ENCODE results near the gene ZSWIM6. TPM values are rescaled to one million over a fixed set of nuclear protein-coding genes. Genes with fewer than 3 reads are reported as not detected.

The ZSWIM6 gene
- total RNA-seq, 1 donor from 2014 or later: 40.1 TPM

DNA sequence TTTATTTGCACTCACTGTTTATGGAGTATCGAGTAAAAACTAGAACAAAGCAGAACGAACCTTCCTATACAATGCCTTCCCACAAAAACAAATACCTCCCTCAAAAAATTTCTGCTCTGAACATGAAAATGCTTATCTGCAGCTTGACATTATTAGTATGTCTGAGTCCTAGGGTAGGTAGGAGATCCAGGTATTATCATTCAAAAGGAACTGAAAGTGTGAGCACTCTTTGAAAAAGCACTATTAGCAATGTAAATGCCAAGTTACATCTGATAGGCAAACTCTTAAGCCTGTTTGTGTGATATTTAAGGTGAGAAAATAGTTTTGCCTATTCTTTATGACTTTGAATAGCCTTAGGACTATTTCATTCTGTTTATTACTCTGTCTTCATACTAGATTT is 47.6 kb downstream of the ZSWIM6 start:
- peaks cover 71% of the 10 kb centered on the region for H4K20me1 ChIP-seq (ENCODE audit: insufficient read depth, low read length)
- FAIRE-seq (no peak), DNase-seq (ENCODE audit: low read depth) (no peak)
- H3K4me1 Mint-ChIP-seq (ENCODE audit: low read depth, unreplicated experiment): peaks cover 4% of the 10 kb centered on the region
- no peak overlapping the region for H3K4me3 ChIP-seq (ENCODE audit: insufficient read depth, low read depth, low read length)
- no peaks in the 10 kb centered on the region for H3K4me1 ChIP-seq (ENCODE audit: insufficient read depth, low read length)
- H3K9ac ChIP-seq (ENCODE audit: low read length): no peak overlapping the region
- peaks cover 5% of the 10 kb centered on the region for H3K36me3 Mint-ChIP-seq (ENCODE audit: low read depth, unreplicated experiment)
- peaks cover 63% of the 10 kb centered on the region for H3K79me2 ChIP-seq (ENCODE audit: insufficient read depth, low read length)
- no peak for TF ChIP-seq EZH2 (IDR thresholded peaks at IDR 0.05; ENCODE audit: insufficient read depth, low read length)
- TF ChIP-seq, protein P1, sequence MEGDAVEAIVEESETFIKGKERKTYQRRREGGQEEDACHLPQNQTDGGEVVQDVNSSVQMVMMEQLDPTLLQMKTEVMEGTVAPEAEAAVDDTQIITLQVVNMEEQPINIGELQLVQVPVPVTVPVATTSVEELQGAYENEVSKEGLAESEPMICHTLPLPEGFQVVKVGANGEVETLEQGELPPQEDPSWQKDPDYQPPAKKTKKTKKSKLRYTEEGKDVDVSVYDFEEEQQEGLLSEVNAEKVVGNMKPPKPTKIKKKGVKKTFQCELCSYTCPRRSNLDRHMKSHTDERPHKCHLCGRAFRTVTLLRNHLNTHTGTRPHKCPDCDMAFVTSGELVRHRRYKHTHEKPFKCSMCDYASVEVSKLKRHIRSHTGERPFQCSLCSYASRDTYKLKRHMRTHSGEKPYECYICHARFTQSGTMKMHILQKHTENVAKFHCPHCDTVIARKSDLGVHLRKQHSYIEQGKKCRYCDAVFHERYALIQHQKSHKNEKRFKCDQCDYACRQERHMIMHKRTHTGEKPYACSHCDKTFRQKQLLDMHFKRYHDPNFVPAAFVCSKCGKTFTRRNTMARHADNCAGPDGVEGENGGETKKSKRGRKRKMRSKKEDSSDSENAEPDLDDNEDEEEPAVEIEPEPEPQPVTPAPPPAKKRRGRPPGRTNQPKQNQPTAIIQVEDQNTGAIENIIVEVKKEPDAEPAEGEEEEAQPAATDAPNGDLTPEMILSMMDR (IDR thresholded peaks at IDR 0.05; ENCODE audit: insufficient read depth, low read depth, low read length): no peak
- H3K27me3 Mint-ChIP-seq (ENCODE audit: low read depth, unreplicated experiment): no peaks in the 10 kb centered on the region
- no peak overlapping the region for H3K27ac ChIP-seq (ENCODE audit: low read depth, low read length)
- no peak overlapping the region for H3K4me3 Mint-ChIP-seq (ENCODE audit: unreplicated experiment)
- no peaks in the 10 kb centered on the region for H3K27me3 ChIP-seq (ENCODE audit: insufficient read depth, low read length)
- no peak overlapping the region for H3K27ac Mint-ChIP-seq (ENCODE audit: unreplicated experiment)
- H3K9me3 Mint-ChIP-seq (ENCODE audit: unreplicated experiment): no peaks in the 10 kb centered on the region
- H3K9me3 ChIP-seq (ENCODE audit: insufficient read depth, low read depth, low read length): no peaks in the 10 kb centered on the region
- no peak overlapping the region for H3K4me2 ChIP-seq (ENCODE audit: low read length)
- no peak overlapping the region for H2AFZ ChIP-seq (ENCODE audit: low read depth, low read length)
- no peaks in the 10 kb centered on the region for H3K36me3 ChIP-seq (ENCODE audit: insufficient read depth, low read length)

DNA sequence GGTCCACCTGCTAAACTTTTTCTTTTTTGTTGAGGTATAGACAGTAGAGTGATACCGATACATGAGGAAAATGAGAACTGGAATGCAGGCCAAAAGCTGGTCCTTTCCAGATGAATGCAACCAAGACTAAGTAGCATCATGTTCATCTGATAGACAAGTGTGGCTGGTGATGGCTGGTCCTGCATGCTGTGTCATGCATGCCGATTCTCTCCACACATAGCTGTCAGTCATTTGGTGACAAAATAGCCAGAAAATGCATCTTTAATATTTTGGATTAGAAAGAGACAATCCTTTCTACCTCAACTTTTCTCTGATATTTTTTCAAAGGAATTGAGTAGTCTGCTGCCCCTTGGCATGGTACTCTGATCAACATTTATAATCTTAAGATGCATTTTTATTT is 49.9 kb downstream of the ZSWIM6 start:
- Mint-ChIP-seq H3K27ac (ENCODE audit: unreplicated experiment) (no peak overlapping the region), H3K36me3 (ENCODE audit: low read depth, unreplicated experiment) (peaks cover 2% of the 10 kb centered on the region), H3K27me3 (ENCODE audit: low read depth, unreplicated experiment) (no peaks in the 10 kb centered on the region), H3K4me3 (ENCODE audit: unreplicated experiment) (no peak overlapping the region), H3K9me3 (ENCODE audit: unreplicated experiment) (no peaks in the 10 kb centered on the region), H3K4me1 (ENCODE audit: low read depth, unreplicated experiment) (peaks cover 8% of the 10 kb centered on the region)
- H3K36me3 ChIP-seq (ENCODE audit: insufficient read depth, low read length): no peaks in the 10 kb centered on the region
- DNase-seq (ENCODE audit: low read depth) (no peak), FAIRE-seq (no peak)
- H3K27ac ChIP-seq (ENCODE audit: low read depth, low read length): no peak overlapping the region
- TF ChIP-seq, protein P1 (IDR thresholded peaks at IDR 0.05; ENCODE audit: insufficient read depth, low read depth, low read length): no peak
- TF ChIP-seq EZH2 (IDR thresholded peaks at IDR 0.05; ENCODE audit: insufficient read depth, low read length): no peak
- no peaks in the 10 kb centered on the region for H3K27me3 ChIP-seq (ENCODE audit: insufficient read depth, low read length)
- no peak overlapping the region for H3K4me3 ChIP-seq (ENCODE audit: insufficient read depth, low read depth, low read length)
- peaks cover 85% of the 10 kb centered on the region for H3K79me2 ChIP-seq (ENCODE audit: insufficient read depth, low read length)
- no peak overlapping the region for H3K9ac ChIP-seq (ENCODE audit: low read length)
- H3K4me2 ChIP-seq (ENCODE audit: low read length): no peak overlapping the region
- no peak overlapping the region for H2AFZ ChIP-seq (ENCODE audit: low read depth, low read length)
- peaks cover 93% of the 10 kb centered on the region for H4K20me1 ChIP-seq (ENCODE audit: insufficient read depth, low read length)
- H3K9me3 ChIP-seq (ENCODE audit: insufficient read depth, low read depth, low read length): no peaks in the 10 kb centered on the region
- no peaks in the 10 kb centered on the region for H3K4me1 ChIP-seq (ENCODE audit: insufficient read depth, low read length)

DNA sequence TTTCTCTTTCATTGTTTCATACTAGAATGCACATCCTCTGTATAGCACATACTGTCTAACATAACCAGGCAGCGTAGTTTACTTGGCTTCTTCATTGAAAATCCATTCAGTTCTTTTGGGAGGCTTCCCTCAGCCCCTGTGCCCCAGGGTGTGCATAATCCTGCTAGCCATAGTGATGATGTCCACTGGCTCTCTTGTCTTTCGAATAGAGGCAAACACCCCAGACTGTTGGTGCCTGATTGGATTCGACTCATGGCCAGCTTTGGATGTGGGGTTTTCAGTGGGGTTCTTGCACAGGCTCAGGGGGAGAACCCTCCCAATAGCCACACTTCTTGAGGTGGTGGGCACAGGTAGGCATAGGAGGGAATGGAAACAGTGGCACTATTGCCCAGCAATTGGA is 53.6 kb downstream of the ZSWIM6 start:
- Histone ChIP-seq H3K4me2 (ENCODE audit: low read length) (no peak overlapping the region), H3K4me1 (ENCODE audit: insufficient read depth, low read length) (peaks cover 7% of the 10 kb centered on the region), H3K27me3 (ENCODE audit: insufficient read depth, low read length) (no peaks in the 10 kb centered on the region), H3K36me3 (ENCODE audit: insufficient read depth, low read length) (no peaks in the 10 kb centered on the region), H3K79me2 (ENCODE audit: insufficient read depth, low read length) (peaks cover 91% of the 10 kb centered on the region), H2AFZ (ENCODE audit: low read depth, low read length) (no peak overlapping the region), H4K20me1 (ENCODE audit: insufficient read depth, low read length) (peaks cover 95% of the 10 kb centered on the region), H3K9ac (ENCODE audit: low read length) (no peak overlapping the region), H3K4me3 (ENCODE audit: insufficient read depth, low read depth, low read length) (no peak overlapping the region), H3K27ac (ENCODE audit: low read depth, low read length) (no peak overlapping the region), H3K9me3 (ENCODE audit: insufficient read depth, low read depth, low read length) (no peaks in the 10 kb centered on the region)
- Mint-ChIP-seq H3K9me3 (ENCODE audit: unreplicated experiment) (no peaks in the 10 kb centered on the region), H3K27ac (ENCODE audit: unreplicated experiment) (peak overlapping the region; percentile 55), H3K27me3 (ENCODE audit: low read depth, unreplicated experiment) (no peaks in the 10 kb centered on the region), H3K36me3 (ENCODE audit: low read depth, unreplicated experiment) (no peaks in the 10 kb centered on the region), H3K4me1 (ENCODE audit: low read depth, unreplicated experiment) (peaks cover 26% of the 10 kb centered on the region), H3K4me3 (ENCODE audit: unreplicated experiment) (no peak overlapping the region)
- FAIRE-seq (no peak), DNase-seq (ENCODE audit: low read depth) (no peak)
- TF ChIP-seq, protein P1 (IDR thresholded peaks at IDR 0.05; ENCODE audit: insufficient read depth, low read depth, low read length): no peak
- TF ChIP-seq EZH2 (IDR thresholded peaks at IDR 0.05; ENCODE audit: insufficient read depth, low read length): no peak
